Type B pancreatic cell (in vitro differentiated cells): ENCODE data around the gene USH1C. TPM values are rescaled to one million over a fixed set of nuclear protein-coding genes. Genes with fewer than 3 reads are reported as not detected.

Experiments
- DNase-seq: peaks from one replicate; pipeline ENCODE4 v3.0.0; 2021; ENCODE audit warnings: mixed read lengths; ENCODE audit not compliant: unreplicated experiment; ENCODE audit errors: extremely low spot score
- H3K27ac Mint-ChIP-seq: 2 replicates; pipeline ENCODE4 v1.8.0; 2021; ENCODE audit warnings: mild to moderate bottlenecking, mixed read lengths
- H3K27me3 Mint-ChIP-seq: 2 replicates; pipeline ENCODE4 v1.8.0; 2021; ENCODE audit warnings: mixed read lengths
- H3K36me3 Mint-ChIP-seq: 2 replicates; pipeline ENCODE4 v1.8.0; 2021; ENCODE audit warnings: mixed read lengths
- H3K4me1 Mint-ChIP-seq: one replicate; pipeline ENCODE4 v1.8.0; 2021; ENCODE audit warnings: mixed read lengths; ENCODE audit not compliant: unreplicated experiment
- H3K4me3 Mint-ChIP-seq: 2 replicates; pipeline ENCODE4 v1.8.0; 2021; ENCODE audit warnings: mild to moderate bottlenecking, mixed read lengths
- H3K9me3 Mint-ChIP-seq: 2 replicates; pipeline ENCODE4 v1.8.0; 2021; ENCODE audit warnings: mixed read lengths
- CTCF ChIP-seq: fragments of 200-600 bp; sonication (generic); conservative IDR thresholded peaks from 2 replicates; pipeline ENCODE4 v1.5.0; 2021; ENCODE audit warnings: antibody characterized with exemption, mild to moderate bottlenecking
- long read RNA-seq: library from polyadenylated mRNA; unstranded; transcript quantifications from one replicate; pipeline ENCODE4 v2.0.0, GENCODE V29; 2020
- total RNA-seq: library from RNA; stranded (reverse); gene quantifications from 2 replicates; pipeline ENCODE4 v1.2.1, GENCODE V29; 2021; ENCODE audit warnings: low replicate concordance

The USH1C gene
- 21.8 and 30.0 TPM in 2 replicates for total RNA-seq
- long read RNA-seq, transcript USH1C-205 (20 exons, 2,159 nt): minor isoform, 5 of 143 reads
- long read RNA-seq, transcript USH1C-202 (21 exons, 2,237 nt): major isoform, 100 of 143 reads
- long read RNA-seq, partial matches to known transcripts: 9 of 143 reads
- long read RNA-seq, other reads (novel, unspliced or antisense): 29 of 143 reads

- Mint-ChIP-seq H3K4me3 (peak within 1 kb of the TSS; percentile 82), H3K9me3 (no peaks in the 10 kb centered on the region), H3K27me3 (peaks cover 36% of the 10 kb centered on the region), H3K36me3 (no peaks in the 10 kb centered on the region), H3K27ac (peak within 1 kb of the TSS; percentile 79), H3K4me1 (peaks cover 45% of the 10 kb centered on the region)
- TF ChIP-seq CTCF: no peak
- no peak for DNase-seq
Observed at GRCh38 chr11:17544181-17544622, at the start of gene USH1C. Gene USH1C (minus strand): TSS chr11:17544416. CDS start chr11:17544307, 109 bp downstream.

- peaks cover 4% of the 10 kb centered on the region for H3K9me3 Mint-ChIP-seq
- H3K4me3 Mint-ChIP-seq: no peak overlapping the region
- no peak overlapping the region for H3K27ac Mint-ChIP-seq
- DNase-seq: peak; percentile 64
- H3K27me3 Mint-ChIP-seq: peaks cover 22% of the 10 kb centered on the region
- no peaks in the 10 kb centered on the region for H3K4me1 Mint-ChIP-seq
- TF ChIP-seq CTCF: no peak
- H3K36me3 Mint-ChIP-seq: no peaks in the 10 kb centered on the region
Observed at GRCh38 chr11:17593466-17594245, 49.4 kb upstream of the USH1C start.

GRCh38 chr11:17591293-17591692, 47.1 kb upstream of the USH1C start:
- no peak for TF ChIP-seq CTCF
- Mint-ChIP-seq H3K27ac (no peak overlapping the region), H3K9me3 (peaks cover 4% of the 10 kb centered on the region), H3K36me3 (no peaks in the 10 kb centered on the region), H3K4me3 (no peak overlapping the region), H3K4me1 (no peaks in the 10 kb centered on the region), H3K27me3 (peaks cover 29% of the 10 kb centered on the region)
- DNase-seq: no peak

GRCh38 chr11:17590463-17590862, 46.2 kb upstream of the USH1C start:
- Mint-ChIP-seq H3K4me3 (no peak overlapping the region), H3K27ac (no peak overlapping the region), H3K9me3 (peaks cover 4% of the 10 kb centered on the region), H3K27me3 (peaks cover 28% of the 10 kb centered on the region), H3K4me1 (no peaks in the 10 kb centered on the region), H3K36me3 (no peaks in the 10 kb centered on the region)
- TF ChIP-seq CTCF: no peak
- no peak for DNase-seq

GRCh38 chr11:17588721-17589120, 44.5 kb upstream of the USH1C start:
- Mint-ChIP-seq H3K9me3 (no peaks in the 10 kb centered on the region), H3K27me3 (peaks cover 17% of the 10 kb centered on the region), H3K36me3 (no peaks in the 10 kb centered on the region), H3K4me3 (no peak overlapping the region), H3K27ac (no peak overlapping the region), H3K4me1 (no peaks in the 10 kb centered on the region)
- no peak for TF ChIP-seq CTCF
- no peak for DNase-seq
